OCI-LY7 (cell line): ENCODE measurements around the gene MYBBP1A.

Experiments
- EZH2phosphoT487 ChIP-seq: fragments of 200-600 bp; sonication (generic); IDR thresholded peaks from 2 replicates; pipeline ENCODE4 v1.6.1; 2018; ENCODE audit warnings: low read depth, borderline replicate concordance, mild to moderate bottlenecking, mixed run types, antibody characterized with exemption, low read length, moderate library complexity, mixed read lengths
- TF ChIP-seq, protein P1 (sequence below): fragments of 200-600 bp; sonication (generic); conservative IDR thresholded peaks from 2 replicates; pipeline ENCODE4 v1.5.1; 2014; ENCODE audit warnings: mild to moderate bottlenecking, antibody characterized with exemption, low read length, moderate library complexity, mixed read lengths

DNA sequence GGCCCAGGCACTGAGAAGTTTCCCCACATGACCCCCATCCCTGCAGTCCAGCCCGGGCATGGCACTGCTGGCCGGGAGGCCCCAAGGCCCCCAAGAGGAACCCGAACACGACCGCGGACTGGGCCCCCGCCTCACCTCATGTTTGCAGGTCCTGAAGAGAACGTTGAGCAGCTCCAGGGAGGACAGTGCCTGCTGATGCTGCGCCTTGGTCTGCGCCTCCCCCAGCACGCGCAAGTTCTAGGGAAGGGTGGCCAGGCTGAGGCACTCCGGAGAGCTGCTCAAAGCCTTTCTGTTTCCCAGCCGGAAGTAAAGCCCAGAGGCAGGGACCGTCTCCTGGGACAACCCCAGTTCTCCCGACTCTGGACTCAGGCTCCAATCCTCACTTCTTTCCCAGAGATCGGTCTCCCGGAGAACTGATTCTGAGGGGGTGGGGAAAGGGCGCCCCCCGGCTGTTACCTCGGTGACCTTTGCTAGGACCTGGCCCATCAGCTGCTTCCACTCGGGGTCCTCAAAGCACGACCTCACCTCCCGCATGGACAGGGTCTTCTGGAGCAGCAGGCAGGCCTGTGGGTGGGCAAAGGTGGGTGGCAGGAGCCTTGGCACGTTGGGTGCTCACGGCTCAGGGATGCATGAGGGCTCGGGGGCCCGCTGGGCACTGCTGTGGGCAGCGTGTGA, 13.7 kb downstream of the MYBBP1A start:
- TF ChIP-seq, protein P1, sequence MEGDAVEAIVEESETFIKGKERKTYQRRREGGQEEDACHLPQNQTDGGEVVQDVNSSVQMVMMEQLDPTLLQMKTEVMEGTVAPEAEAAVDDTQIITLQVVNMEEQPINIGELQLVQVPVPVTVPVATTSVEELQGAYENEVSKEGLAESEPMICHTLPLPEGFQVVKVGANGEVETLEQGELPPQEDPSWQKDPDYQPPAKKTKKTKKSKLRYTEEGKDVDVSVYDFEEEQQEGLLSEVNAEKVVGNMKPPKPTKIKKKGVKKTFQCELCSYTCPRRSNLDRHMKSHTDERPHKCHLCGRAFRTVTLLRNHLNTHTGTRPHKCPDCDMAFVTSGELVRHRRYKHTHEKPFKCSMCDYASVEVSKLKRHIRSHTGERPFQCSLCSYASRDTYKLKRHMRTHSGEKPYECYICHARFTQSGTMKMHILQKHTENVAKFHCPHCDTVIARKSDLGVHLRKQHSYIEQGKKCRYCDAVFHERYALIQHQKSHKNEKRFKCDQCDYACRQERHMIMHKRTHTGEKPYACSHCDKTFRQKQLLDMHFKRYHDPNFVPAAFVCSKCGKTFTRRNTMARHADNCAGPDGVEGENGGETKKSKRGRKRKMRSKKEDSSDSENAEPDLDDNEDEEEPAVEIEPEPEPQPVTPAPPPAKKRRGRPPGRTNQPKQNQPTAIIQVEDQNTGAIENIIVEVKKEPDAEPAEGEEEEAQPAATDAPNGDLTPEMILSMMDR, result peak; percentile 35; the same call in 1 of the 2 replicates
- no peak for TF ChIP-seq EZH2phosphoT487
